ENCODE results near the gene NOP53. TPM values are rescaled to one million over a fixed set of nuclear protein-coding genes. Genes with fewer than 3 reads are reported as not detected.

Gene NOP53
- total and polyA plus RNA-seq, 9 of the 15 experiments (the other 6 are each of a cell fraction or from before 2014, with no cell fraction given): 6.5 to 274 (median 145) TPM

- intact Hi-C loops (cut with micrococcal nuclease) (no loop called here), in situ Hi-C loops (cut with MboI) (no loop called here)
- H2AFZ ChIP-seq (ENCODE audit: low read depth, low read length): no peak overlapping the region
- H3K9me3 ChIP-seq (replicated peaks; ENCODE audit: control insufficient read depth, insufficient read depth, low read depth, low read length): no peaks in the 10 kb centered on the region
- no peak overlapping the region for H3K4me2 ChIP-seq (ENCODE audit: insufficient read depth, low read length)
- 83% methylated on average over 3 of the region's 4 CpGs for WGBS (ENCODE audit: insufficient coverage, low coverage, missing lambda C conversion rate)
- peaks cover 22% of the 10 kb centered on the region; the same call in 2 of the 3 replicates for H3K36me3 ChIP-seq (ENCODE audit: control insufficient read depth, insufficient read depth, low read length)
- ATAC-seq: no peak
- H3K4me3 ChIP-seq: no peak overlapping the region
- H3K27ac ChIP-seq (ENCODE audit: extremely low read depth, low read depth, low read length): no peak overlapping the region
- peaks cover 6 to 8% of the 10 kb centered on the region in 2 experiments; a peak in 4 of 5 replicates for H3K4me1 ChIP-seq (replicated peaks in 1 of 2; ENCODE audit: control insufficient read depth in 2 of 2, insufficient read depth in 2 of 2, low read length in 2 of 2)
- no TSS peak for BruUV-seq (replicated peaks)
- FAIRE-seq: no peak
- H3K9ac ChIP-seq (ENCODE audit: insufficient read depth in 1 of 2, low read depth in 2 of 2, low read length in 2 of 2): no peak overlapping the region
- H4K20me1 ChIP-seq (replicated peaks; ENCODE audit: control insufficient read depth, insufficient read depth, low read length): no peaks in the 10 kb centered on the region
- no peak for TF ChIP-seq ZBTB1 (CRISPR knock-in tag; IDR thresholded peaks at IDR 0.05; ENCODE audit: borderline replicate concordance, low read depth)
- TF ChIP-seq DPF2 (IDR thresholded peaks at IDR 0.05): no peak
- TF ChIP-seq ZNF584 (CRISPR knock-in tag; IDR thresholded peaks at IDR 0.05; ENCODE audit: low read depth): no peak
- TF ChIP-seq ZNF780A (CRISPR knock-in tag; IDR thresholded peaks at IDR 0.05): no peak
- TF ChIP-seq PML (IDR thresholded peaks at IDR 0.05; ENCODE audit: low read length): no peak
- TF ChIP-seq ZNF583 (CRISPR knock-in tag; IDR thresholded peaks at IDR 0.05): no peak
- no peak for TF ChIP-seq FOS (IDR thresholded peaks at IDR 0.05; ENCODE audit: extremely low read depth, insufficient read length)
- TF ChIP-seq ZNF124 (CRISPR knock-in tag; IDR thresholded peaks at IDR 0.05): no peak
- no peak for TF ChIP-seq ZNF311 (CRISPR knock-in tag; IDR thresholded peaks at IDR 0.05)
- TF ChIP-seq GATAD2B (IDR thresholded peaks at IDR 0.05; ENCODE audit: borderline replicate concordance): no peak
- POLR2A ChIA-PET: interaction anchor here (1.0 to 4.1 kb wide), 2 partner anchors 10 to 14 kb away, joined by 3 to 14 read pairs; partner anchors contain the start of gene NOP53
- no peaks in the 10 kb centered on the region; a peak in 1 of 5 replicates for H3K27me3 ChIP-seq (ENCODE audit: control insufficient read depth in 2 of 2, insufficient read depth in 2 of 2, low read length in 2 of 2)
- peaks cover 6% of the 10 kb centered on the region; the same call in 2 of the 3 replicates for H3K79me2 ChIP-seq (ENCODE audit: control insufficient read depth, insufficient read depth, low read length)
- CTCF ChIA-PET (ENCODE audit: low intra/inter-chr PET ratio): no interaction called here
- H3K9me1 ChIP-seq (ENCODE audit: control insufficient read depth, insufficient read depth, low read length): no peaks in the 10 kb centered on the region
- DNase-seq (ENCODE audit: extremely low read depth in 1 of 4, low spot score in 3 of 4): no peak
These were observed 10.2 kb upstream of the NOP53 start for GRCh38 chr19:47735131-47735530.
